MG63 (cell line): ENCODE data around the gene IL15. TPM values are rescaled to one million over a fixed set of nuclear protein-coding genes. Genes with fewer than 3 reads are reported as not detected.

Experiments used
- DNase-seq: peaks from one replicate; pipeline ENCODE4 v3.0.0-alpha.2; 2020
- H3K27me3 ChIP-seq: fragments of 250-450 bp; sonication (Bioruptor Pico); 2 replicates; pipeline ENCODE4 v1.5.1; 2020; ENCODE audit warnings: mild to moderate bottlenecking, moderate library complexity
- H3K36me3 ChIP-seq: fragments of 250-450 bp; sonication (Bioruptor Pico); 2 replicates; pipeline ENCODE4 v1.5.1; 2020; ENCODE audit warnings: mild to moderate bottlenecking, moderate library complexity
- H3K4me3 ChIP-seq: fragments of 250-450 bp; sonication (Bioruptor Pico); 2 replicates; pipeline ENCODE4 v1.5.1; 2020; ENCODE audit warnings: mild to moderate bottlenecking, moderate library complexity
- H3K9me3 ChIP-seq: fragments of 250-450 bp; sonication (Bioruptor Pico); 2 replicates; pipeline ENCODE4 v1.5.1; 2020; ENCODE audit warnings: mild to moderate bottlenecking, moderate library complexity
- total RNA-seq: library from RNA; depleted of rRNA; stranded (reverse); fragments of >200 nt; shearing (Covaris generic); gene quantifications from 2 replicates; pipeline ENCODE4 v1.2.3, GENCODE V29; 2014; ENCODE audit warnings: low replicate concordance

The IL15 gene
- total RNA-seq, 1 experiment from 2014 or later, result 9.3 TPM

- H3K36me3 ChIP-seq, result no peaks in the 10 kb centered on the region
- no peak for DNase-seq
- no peak overlapping the region for H3K4me3 ChIP-seq
- no peaks in the 10 kb centered on the region for H3K9me3 ChIP-seq
- H3K27me3 ChIP-seq, result no peaks in the 10 kb centered on the region
Observed at GRCh38 chr4:141640696-141641095, 4.3 kb downstream of the IL15 start.

- no peaks in the 10 kb centered on the region for H3K36me3 ChIP-seq
- DNase-seq, result no peak
- H3K9me3 ChIP-seq, result peaks cover 5% of the 10 kb centered on the region; the same call in 1 of the 2 replicates
- no peak overlapping the region for H3K4me3 ChIP-seq
- no peaks in the 10 kb centered on the region for H3K27me3 ChIP-seq
Observed at GRCh38 chr4:141642063-141642462, 5.7 kb downstream of the IL15 start.

DNA sequence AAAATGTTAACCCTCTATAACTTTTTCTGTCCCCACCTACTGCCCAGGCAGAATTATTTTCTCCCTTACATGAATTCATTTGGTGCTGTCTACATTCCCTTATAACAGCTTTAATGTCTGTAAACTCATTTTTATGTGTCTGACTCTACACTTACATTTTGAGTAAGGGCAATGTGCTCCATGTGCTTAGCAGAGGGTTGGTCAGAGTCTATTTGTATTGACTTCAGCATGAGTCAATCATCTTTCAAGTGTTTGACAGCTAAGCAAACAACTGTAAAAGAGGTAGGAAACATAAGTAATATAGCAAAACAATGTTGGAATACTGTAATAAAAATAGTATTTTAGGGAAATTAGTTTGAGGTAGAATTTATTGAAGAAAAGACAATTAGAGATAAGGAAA is 6.3 kb downstream of the IL15 start:
- Histone ChIP-seq H3K36me3 (no peaks in the 10 kb centered on the region), H3K27me3 (no peaks in the 10 kb centered on the region), H3K4me3 (no peak overlapping the region), H3K9me3 (peaks cover 5% of the 10 kb centered on the region; the same call in 1 of the 2 replicates)
- no peak for DNase-seq

- DNase-seq, result no peak
- H3K36me3 ChIP-seq, result no peaks in the 10 kb centered on the region
- H3K27me3 ChIP-seq, result no peaks in the 10 kb centered on the region
- H3K4me3 ChIP-seq, result no peak overlapping the region
- peaks cover 5% of the 10 kb centered on the region; the same call in 1 of the 2 replicates for H3K9me3 ChIP-seq
Observed at GRCh38 chr4:141643557-141643956, 7.2 kb downstream of the IL15 start.

GRCh38 chr4:141645611-141646340 is 9.4 kb downstream of the IL15 start:
- peak; percentile 39 for DNase-seq
- H3K4me3 ChIP-seq, result no peak overlapping the region
- H3K36me3 ChIP-seq, result no peaks in the 10 kb centered on the region
- peaks cover 7% of the 10 kb centered on the region for H3K9me3 ChIP-seq
- H3K27me3 ChIP-seq, result no peaks in the 10 kb centered on the region

DNA sequence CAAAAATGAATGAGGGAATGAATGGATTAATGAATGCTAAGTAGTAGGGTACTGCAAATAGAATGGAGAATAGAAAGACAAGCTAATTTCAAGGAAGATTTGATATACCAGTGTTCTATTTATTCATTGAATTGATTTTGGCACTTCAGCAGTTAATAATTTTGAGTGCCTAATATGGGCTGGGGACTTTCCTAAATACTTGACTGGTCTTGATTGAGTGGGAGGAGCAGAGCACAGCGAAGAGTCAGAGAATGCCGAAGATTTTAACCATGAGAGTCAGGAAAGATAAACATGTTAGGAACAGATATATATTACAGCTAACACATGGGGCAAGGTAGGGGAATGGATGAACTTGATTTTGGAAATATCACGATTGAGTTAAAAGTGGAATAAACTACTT is 10.6 kb downstream of the IL15 start:
- H3K36me3 ChIP-seq, result no peaks in the 10 kb centered on the region
- H3K27me3 ChIP-seq, result no peaks in the 10 kb centered on the region
- no peak for DNase-seq
- H3K4me3 ChIP-seq, result no peak overlapping the region
- peaks cover 7% of the 10 kb centered on the region for H3K9me3 ChIP-seq

- H3K9me3 ChIP-seq, result peaks cover 7% of the 10 kb centered on the region
- H3K36me3 ChIP-seq, result no peaks in the 10 kb centered on the region
- H3K4me3 ChIP-seq, result no peak overlapping the region
- DNase-seq, result no peak
- no peaks in the 10 kb centered on the region for H3K27me3 ChIP-seq
Observed at GRCh38 chr4:141647966-141648365, 11.6 kb downstream of the IL15 start.

GRCh38 chr4:141652161-141652778 is 15.9 kb downstream of the IL15 start:
- H3K27me3 ChIP-seq, result no peaks in the 10 kb centered on the region
- no peak for DNase-seq
- no peaks in the 10 kb centered on the region for H3K36me3 ChIP-seq
- no peak overlapping the region for H3K4me3 ChIP-seq
- H3K9me3 ChIP-seq, result peaks cover 2% of the 10 kb centered on the region; the same call in 1 of the 2 replicates

DNA sequence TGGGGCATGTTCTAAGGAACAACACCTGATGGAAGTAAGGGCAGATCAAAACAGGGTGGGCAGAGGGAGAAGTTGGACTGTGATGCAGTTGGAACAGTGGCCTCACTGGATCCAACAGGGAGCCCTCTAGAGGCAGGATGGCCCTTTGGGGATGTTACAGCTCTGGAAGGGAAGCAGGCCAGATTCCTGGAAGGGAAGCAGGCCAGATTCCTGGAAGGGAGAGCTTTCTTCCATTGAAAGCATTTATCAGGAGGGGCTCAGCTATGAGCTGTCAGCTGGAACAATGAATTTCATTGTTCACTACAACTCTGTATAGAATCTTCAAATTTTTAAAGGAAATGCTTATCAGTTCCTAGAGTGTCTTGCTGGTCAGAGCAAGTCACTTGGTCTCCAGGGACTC is 17.7 kb downstream of the IL15 start:
- no peaks in the 10 kb centered on the region; the same call in 1 of the 2 replicates for H3K36me3 ChIP-seq
- H3K27me3 ChIP-seq, result no peaks in the 10 kb centered on the region
- no peak overlapping the region for H3K4me3 ChIP-seq
- DNase-seq, result peak; percentile 52
- H3K9me3 ChIP-seq, result peaks cover 2% of the 10 kb centered on the region; the same call in 1 of the 2 replicates

- Histone ChIP-seq H3K4me3 (no peak overlapping the region), H3K36me3 (no peaks in the 10 kb centered on the region; the same call in 1 of the 2 replicates), H3K9me3 (no peaks in the 10 kb centered on the region), H3K27me3 (no peaks in the 10 kb centered on the region)
- DNase-seq, result no peak
Observed at GRCh38 chr4:141656031-141656430, 19.6 kb downstream of the IL15 start.

DNA sequence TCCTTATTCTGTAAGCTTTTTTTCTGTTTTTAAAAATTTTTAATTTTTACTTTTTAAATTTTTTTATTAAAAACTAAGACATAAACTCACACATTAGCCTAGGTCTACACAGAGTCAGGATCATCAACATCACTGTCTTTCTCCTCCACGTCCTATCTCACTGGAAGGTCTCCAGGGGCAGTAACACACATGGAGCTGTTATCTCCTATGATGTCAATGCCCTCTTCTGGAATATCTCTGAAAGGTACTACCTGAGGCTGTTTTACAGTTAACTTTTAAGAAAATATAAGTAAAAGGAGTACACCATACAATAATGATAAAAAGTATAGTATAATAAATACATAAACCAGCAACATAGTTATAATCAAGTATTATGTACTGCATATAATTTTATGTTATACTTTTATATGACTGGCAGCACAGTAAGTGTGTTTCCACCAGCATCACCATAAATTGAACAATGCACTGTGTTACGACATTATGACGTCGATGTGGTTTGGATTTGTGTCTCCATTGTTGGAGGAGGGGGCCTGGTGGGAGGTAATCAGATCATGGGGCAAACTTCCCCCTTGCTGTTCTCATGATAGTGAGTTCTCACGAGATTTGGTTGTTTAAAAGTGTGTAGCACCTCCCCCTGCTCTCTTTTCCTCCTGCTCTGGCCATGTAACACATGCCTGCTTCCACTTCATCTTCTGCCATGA is 21.3 kb downstream of the IL15 start:
- H3K36me3 ChIP-seq, result no peaks in the 10 kb centered on the region; the same call in 1 of the 2 replicates
- H3K4me3 ChIP-seq, result no peak overlapping the region
- H3K9me3 ChIP-seq, result no peaks in the 10 kb centered on the region
- no peak for DNase-seq
- no peaks in the 10 kb centered on the region for H3K27me3 ChIP-seq

DNA sequence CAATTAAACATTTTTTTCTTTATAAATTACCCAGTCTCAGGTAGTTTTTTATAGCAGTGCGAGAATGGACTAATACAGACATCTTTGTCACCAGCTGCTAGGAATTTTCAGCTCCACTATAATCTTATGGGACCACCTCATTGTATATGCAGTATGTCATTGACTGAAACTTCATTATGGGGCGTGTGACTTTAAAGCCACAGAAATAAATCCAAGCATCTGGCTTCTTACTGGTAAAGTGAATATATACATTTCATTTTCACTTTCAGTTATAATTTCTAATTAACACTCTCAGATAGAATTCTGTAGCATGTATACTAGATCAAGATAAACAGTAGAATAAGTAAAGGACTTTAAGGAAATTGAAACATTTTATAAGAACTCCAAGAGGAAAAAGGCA is 21.9 kb downstream of the IL15 start:
- no peaks in the 10 kb centered on the region for H3K27me3 ChIP-seq
- DNase-seq, result no peak
- no peaks in the 10 kb centered on the region for H3K9me3 ChIP-seq
- H3K36me3 ChIP-seq, result no peaks in the 10 kb centered on the region; the same call in 1 of the 2 replicates
- H3K4me3 ChIP-seq, result no peak overlapping the region

DNA sequence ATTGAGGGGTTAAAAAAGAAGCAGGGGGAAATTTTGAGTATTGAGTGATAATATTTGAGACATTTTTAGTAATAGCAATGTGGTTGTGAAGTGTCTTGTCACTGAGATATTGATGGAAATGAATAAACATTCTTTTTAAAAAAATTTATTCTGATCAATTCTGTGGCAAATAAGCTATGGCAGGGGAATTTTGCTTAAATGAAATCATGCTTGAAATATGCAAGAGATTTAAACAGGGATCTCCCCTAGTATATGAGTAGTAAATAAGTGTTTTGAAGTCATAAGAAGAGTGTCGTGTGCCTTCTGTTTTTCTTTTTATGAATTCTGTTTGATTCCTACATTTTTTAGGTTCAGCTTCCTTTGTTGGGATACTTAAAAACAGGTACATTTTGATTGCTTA is 23.2 kb downstream of the IL15 start:
- H3K4me3 ChIP-seq, result no peak overlapping the region
- no peaks in the 10 kb centered on the region; the same call in 1 of the 2 replicates for H3K36me3 ChIP-seq
- H3K9me3 ChIP-seq, result no peaks in the 10 kb centered on the region
- no peak for DNase-seq
- H3K27me3 ChIP-seq, result no peaks in the 10 kb centered on the region

GRCh38 chr4:141660880-141661279 is 24.5 kb downstream of the IL15 start:
- Histone ChIP-seq H3K9me3 (no peaks in the 10 kb centered on the region), H3K36me3 (no peaks in the 10 kb centered on the region; the same call in 1 of the 2 replicates), H3K27me3 (no peaks in the 10 kb centered on the region), H3K4me3 (no peak overlapping the region)
- DNase-seq, result no peak

GRCh38 chr4:141668200-141668910 is 32.0 kb downstream of the IL15 start:
- H3K27me3 ChIP-seq, result no peaks in the 10 kb centered on the region
- peak; percentile 20 for DNase-seq
- no peaks in the 10 kb centered on the region; the same call in 1 of the 2 replicates for H3K9me3 ChIP-seq
- H3K36me3 ChIP-seq, result no peaks in the 10 kb centered on the region
- H3K4me3 ChIP-seq, result no peak overlapping the region

- no peaks in the 10 kb centered on the region for H3K27me3 ChIP-seq
- DNase-seq, result no peak
- no peaks in the 10 kb centered on the region; the same call in 1 of the 2 replicates for H3K9me3 ChIP-seq
- no peaks in the 10 kb centered on the region for H3K36me3 ChIP-seq
- no peak overlapping the region for H3K4me3 ChIP-seq
Observed at GRCh38 chr4:141669501-141669900, 33.1 kb downstream of the IL15 start.

DNA sequence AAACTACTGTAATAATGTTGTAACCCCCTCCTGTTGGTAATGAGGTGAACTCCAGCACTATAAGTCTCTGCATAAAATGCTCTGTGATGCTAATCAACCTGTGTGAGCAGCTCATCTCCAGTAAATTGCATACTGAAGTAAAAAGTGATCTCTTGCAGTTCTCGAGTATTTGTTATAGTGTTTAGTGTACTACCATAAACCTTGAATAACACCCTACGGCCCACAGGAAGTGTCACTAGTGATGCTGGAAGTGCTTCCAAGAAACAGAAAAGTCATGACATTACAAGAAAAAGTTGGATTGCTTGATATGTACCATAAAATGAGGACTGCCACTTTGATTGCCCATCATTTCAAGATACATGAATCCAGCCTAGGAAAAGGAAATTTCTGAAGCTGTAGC is 39.0 kb downstream of the IL15 start:
- DNase-seq, result no peak
- Histone ChIP-seq H3K4me3 (no peak overlapping the region), H3K27me3 (no peaks in the 10 kb centered on the region), H3K36me3 (no peaks in the 10 kb centered on the region), H3K9me3 (no peaks in the 10 kb centered on the region)
